Fibroblast of skin of scalp (primary cell): ENCODE measurements around the gene MGAT5.
"Not testable (repeated sequence)": the region's sequence is repeated elsewhere in the genome, so short reads cannot be mapped to it uniquely, and the experiment has no call there.

Source experiments
- DNase-seq: peaks from one replicate; pipeline ENCODE4 v3.0.0-alpha.2; 2013

MGAT5 gene

GRCh38 chr2:134278553-134278952 lies 24.7 kb downstream of the MGAT5 start:
- DNase-seq = no peak

GRCh38 chr2:134279417-134279816 lies 25.5 kb downstream of the MGAT5 start:
- DNase-seq = no peak

GRCh38 chr2:134280231-134280630 lies 26.4 kb downstream of the MGAT5 start:
- DNase-seq = no peak

- DNase-seq = no peak
Observed at GRCh38 chr2:134280726-134281125, 26.9 kb downstream of the MGAT5 start.

- no peak for DNase-seq
Observed at GRCh38 chr2:134281815-134282419, 28.0 kb downstream of the MGAT5 start.

- DNase-seq = no peak
Observed at GRCh38 chr2:134282629-134283400, 28.9 kb downstream of the MGAT5 start.

GRCh38 chr2:134283661-134284060 lies 29.8 kb downstream of the MGAT5 start:
- DNase-seq = peak; percentile 29

- peak; percentile 48 for DNase-seq
Observed at GRCh38 chr2:134284119-134284670, 30.3 kb downstream of the MGAT5 start.

- DNase-seq = no peak
Observed at GRCh38 chr2:134287323-134287722, 33.5 kb downstream of the MGAT5 start.

GRCh38 chr2:134288814-134289213 lies 34.9 kb downstream of the MGAT5 start:
- no peak for DNase-seq

GRCh38 chr2:134289225-134289624 lies 35.4 kb downstream of the MGAT5 start:
- no peak for DNase-seq

- no peak for DNase-seq
Observed at GRCh38 chr2:134290358-134290757, 36.5 kb downstream of the MGAT5 start.

- DNase-seq = no peak
Observed at GRCh38 chr2:134292514-134292913, 38.6 kb downstream of the MGAT5 start.

GRCh38 chr2:134293719-134294537 lies 40.1 kb downstream of the MGAT5 start:
- DNase-seq = no peak

- not testable (repeated sequence) for DNase-seq
Observed at GRCh38 chr2:134294598-134294997, 40.7 kb downstream of the MGAT5 start.

- DNase-seq = peak; percentile 30
Observed at GRCh38 chr2:134295441-134295840, 41.6 kb downstream of the MGAT5 start.

- no peak for DNase-seq
Observed at GRCh38 chr2:134296301-134296700, 42.4 kb downstream of the MGAT5 start.

GRCh38 chr2:134299334-134299733 lies 45.5 kb downstream of the MGAT5 start:
- no peak for DNase-seq

GRCh38 chr2:134300585-134300984 lies 46.7 kb downstream of the MGAT5 start:
- no peak for DNase-seq

GRCh38 chr2:134301099-134301927 lies 47.4 kb downstream of the MGAT5 start:
- peak; percentile 19 for DNase-seq

GRCh38 chr2:134301928-134302260 lies 48.0 kb downstream of the MGAT5 start:
- no peak for DNase-seq

GRCh38 chr2:134304394-134305108 lies 50.7 kb downstream of the MGAT5 start:
- DNase-seq = no peak
